GDM1 (cell line): ENCODE measurements around the gene CYP26A1.
"Not testable (repeated sequence)": the region's sequence is repeated elsewhere in the genome, so short reads cannot be mapped to it uniquely, and the experiment has no call there.

Experiments
- DNase-seq: peaks from one replicate; lab custom pipeline; 2025; lab: John Stamatoyannopoulos, UW

CYP26A1 gene

DNA sequence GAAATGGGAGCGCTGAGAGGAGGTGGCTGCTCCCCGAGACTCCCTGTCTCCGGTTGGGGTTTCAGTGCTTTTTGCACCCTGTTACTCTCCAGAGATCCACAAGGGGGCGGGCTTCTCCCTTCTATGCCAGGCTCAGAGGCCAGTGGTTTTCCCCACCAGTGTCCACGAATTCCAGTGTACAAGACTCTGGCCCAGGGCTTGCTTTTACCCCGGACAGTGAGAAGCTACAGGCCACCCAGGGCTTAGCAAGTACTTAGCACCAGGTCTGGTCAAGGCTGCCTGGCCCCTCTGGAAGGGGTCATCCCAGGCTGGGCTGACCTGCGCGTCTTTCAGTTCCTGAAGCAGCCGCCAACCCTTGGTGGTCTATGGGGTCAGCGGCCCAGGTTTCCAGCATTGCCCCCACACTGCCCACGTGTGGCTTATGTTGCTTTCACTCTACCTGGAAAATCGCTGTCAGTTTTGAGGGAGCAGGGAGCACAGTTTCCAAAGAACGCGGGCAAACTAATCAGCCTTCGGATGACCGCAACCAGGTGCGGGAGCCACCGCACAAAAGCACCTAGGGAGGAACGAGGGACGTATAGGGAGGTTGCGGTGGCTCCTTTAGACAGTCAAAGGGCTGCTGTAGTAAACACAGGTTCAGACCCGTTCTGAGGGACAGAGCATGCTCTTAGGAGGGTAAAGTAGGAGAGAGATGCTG, 6.8 kb downstream of the CYP26A1 start:
- peak; percentile 31 for DNase-seq

GRCh38 chr10:93081318-93081717, 7.6 kb downstream of the CYP26A1 start:
- DNase-seq, result no peak

- DNase-seq, result no peak
Observed at GRCh38 chr10:93081834-93082233, 8.1 kb downstream of the CYP26A1 start.

DNA sequence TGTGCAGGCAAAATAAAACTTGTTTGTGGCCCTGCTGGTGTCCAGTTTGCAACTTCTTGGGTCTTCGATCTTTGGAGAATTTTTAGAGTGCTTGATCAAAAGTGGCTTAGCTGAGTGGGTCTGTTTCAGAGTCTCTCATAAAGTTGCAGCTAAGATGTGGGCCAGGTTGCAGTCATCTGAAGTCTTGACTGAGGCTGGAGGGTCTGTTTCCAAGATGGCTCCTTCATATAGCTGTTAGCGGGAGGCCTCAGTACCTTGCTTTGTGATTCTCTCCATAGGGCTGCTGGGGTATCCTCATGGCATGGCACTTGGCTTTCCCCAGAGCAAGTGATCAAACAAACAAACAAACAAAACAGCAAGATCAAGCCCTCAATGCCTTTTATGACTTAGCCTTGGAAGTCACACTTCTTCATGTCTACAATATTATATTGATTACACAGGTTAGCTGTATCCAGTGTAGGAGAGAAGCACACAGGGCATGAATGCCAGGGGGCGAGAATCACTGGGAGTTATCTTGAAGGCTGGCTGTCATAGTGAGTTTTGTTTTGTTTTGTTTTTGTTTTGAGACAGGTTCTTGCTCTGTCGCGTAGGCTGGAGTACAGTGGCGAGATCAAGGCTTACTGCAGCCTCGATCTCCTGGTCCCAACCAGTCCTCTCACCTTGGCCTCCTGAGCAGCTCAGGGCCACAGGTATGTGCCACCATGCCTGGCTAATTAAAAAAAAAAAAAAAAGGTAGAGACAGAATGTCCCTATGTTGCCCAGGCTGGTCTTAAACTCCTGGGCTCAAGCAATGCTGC, 10.2 kb downstream of the CYP26A1 start:
- DNase-seq, result no peak

DNA sequence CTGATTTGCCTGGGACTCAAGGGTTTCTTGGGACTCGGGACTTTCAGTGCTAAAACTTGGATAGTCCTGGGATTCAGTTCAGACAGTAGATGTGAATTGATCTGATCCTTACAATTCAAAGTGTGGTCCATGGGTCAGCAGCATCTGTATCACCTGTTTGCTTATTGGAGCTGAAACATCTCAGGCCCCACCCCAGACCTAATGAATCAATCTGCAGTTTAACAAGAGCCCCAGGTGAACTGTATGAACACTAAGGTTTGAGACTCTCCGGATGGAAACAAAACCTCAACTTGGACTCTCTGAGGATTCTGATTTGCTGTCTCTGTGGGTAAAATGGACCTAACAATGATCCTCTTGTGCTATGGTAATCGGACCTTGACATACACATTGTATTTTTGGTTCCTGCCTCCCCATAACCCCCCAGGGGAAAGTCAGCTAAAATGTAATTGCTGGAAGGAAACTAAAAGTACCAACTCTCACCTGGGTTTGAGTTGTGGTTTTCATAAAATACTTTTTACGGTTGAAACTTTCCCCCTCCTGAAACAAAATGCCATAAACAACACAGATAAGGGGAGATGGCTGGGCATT, 11.7 kb downstream of the CYP26A1 start:
- DNase-seq, result no peak

- no peak for DNase-seq
Observed at GRCh38 chr10:93086289-93086688, 12.6 kb downstream of the CYP26A1 start.

GRCh38 chr10:93087846-93088245, 14.2 kb downstream of the CYP26A1 start:
- no peak for DNase-seq

DNA sequence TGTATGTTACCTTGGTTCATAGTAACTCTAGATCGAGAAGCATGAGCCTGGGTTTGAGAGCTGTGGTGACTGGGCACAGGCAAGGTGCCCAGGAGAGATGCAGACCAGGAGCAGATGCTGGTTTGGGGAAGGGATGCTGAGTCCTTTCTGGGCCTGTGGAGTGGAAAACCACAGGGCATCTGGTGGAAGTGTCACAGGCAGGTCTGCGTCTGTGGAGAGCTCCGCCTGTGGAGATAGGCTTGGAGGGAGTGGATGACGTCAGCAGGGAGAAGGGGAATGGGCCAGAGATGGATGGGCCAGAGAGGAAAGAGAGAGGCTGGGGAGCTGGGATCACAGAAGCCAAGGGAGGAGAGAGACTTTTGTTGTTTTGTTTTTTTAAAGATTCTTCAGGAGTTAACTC, 14.8 kb downstream of the CYP26A1 start:
- DNase-seq, result no peak

- no peak for DNase-seq
Observed at GRCh38 chr10:93090619-93091018, 16.9 kb downstream of the CYP26A1 start.

- DNase-seq, result no peak
Observed at GRCh38 chr10:93091960-93092359, 18.3 kb downstream of the CYP26A1 start.

DNA sequence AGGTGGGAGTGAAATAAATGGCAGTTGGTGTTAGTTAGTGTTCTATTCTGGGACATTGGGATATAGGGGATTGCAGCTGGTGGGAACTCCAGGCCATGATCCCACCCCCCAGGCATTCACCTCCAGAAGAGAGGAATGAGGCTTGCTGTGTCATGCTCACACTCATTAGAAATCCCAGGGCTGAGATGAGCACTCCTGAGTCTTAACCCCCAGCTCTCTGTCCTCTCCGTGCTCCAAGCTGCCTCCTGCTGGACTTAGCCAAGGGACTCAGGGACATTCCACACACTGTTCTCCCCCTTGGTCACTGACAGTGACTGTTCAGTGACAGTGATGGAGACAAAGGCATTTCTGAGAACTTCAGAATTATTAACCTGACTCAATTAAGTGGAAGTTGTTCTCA, 21.5 kb downstream of the CYP26A1 start:
- DNase-seq, result no peak

- DNase-seq, result no peak
Observed at GRCh38 chr10:93096901-93097300, 23.2 kb downstream of the CYP26A1 start.

DNA sequence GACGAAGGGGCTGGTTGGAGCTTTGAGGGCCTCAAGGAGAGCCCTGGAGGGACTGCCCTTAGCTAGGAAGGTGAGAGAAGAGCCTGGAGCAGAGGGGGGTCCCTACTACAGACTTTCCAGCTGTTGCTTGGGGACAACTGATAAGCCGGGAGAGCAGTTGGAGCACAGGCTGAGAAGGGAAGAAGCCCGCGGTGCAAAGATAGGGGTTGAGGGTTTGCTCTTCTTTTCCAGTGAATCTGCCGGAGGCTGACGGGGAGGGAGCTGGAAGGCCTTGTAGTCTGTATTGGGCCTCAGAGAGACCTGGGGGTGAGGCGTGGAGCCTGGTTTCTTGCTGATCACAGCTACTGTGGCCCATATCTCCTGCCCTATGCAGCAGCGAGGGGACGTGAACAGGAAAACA, 23.7 kb downstream of the CYP26A1 start:
- DNase-seq, result no peak

DNA sequence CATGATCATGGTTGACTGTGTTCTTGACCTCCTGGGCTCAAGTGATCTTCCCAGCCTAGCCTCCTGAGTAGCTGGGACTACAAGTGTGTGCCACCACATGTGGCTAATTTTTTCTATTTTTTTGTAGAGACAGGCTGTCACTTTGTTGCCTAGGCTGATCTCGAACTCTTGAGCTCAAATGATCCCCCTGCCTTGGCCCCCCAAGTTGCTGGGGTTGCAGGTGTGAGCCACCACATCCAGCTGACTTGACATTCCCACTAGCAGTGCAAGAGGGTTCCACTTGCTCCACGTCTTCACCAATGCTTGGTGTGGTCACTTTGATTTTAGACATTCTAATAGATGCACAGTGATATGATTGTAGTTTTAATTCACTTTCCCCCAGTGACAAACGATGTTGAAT, 25.1 kb downstream of the CYP26A1 start:
- no peak for DNase-seq

GRCh38 chr10:93099670-93100069, 26.0 kb downstream of the CYP26A1 start:
- no peak for DNase-seq

DNA sequence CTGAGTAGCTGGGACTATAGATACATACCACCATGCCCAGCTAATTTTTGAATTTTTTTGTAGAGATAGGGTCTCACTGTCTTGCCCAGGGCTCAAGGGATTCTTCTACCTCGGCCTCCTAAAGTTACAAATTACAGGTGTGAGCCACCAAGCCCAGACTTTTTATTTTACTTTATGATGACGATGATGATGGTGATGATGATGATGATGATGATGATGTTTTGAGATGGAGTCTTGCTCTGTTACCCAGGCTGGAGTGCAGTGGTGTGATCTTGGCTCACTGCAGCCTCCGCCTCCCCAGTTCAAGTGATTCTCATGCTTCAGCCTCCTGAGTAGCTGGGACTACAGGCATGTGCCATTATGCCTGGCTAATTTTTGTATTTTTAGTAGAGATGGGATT, 27.5 kb downstream of the CYP26A1 start:
- DNase-seq, result not testable (repeated sequence)

GRCh38 chr10:93103953-93104352, 30.3 kb downstream of the CYP26A1 start:
- no peak for DNase-seq

GRCh38 chr10:93106631-93107072, 33.0 kb downstream of the CYP26A1 start:
- no peak for DNase-seq

DNA sequence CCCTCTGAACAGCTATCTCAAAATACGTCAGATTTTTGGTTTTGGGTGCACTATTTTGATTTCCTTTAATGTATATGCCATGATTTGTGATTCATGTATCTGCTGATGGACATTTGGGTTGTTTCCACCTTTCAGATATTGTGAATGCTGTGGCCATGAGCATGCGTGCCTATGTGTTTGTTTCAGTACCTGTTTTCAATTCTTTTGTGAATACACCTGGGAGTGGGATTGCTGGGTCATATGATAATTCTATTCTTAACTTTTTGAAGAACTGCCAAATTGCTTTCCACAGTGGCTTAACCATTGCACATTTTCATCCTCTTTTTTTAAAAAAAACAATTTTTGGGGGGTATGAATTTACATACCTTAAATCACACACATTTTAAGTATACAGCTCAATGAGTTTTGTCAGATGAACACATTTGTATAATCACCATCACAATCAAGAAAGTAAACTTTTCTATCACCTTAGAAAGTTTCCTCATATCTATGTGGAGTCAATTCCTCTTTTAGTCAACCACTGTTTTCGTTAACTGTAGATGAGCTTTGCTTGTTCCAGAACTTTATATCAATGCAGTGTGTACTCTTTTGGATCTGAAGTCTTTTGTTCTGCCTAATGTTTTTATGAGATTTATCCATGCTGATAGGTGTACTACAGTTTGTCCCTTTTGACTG, 36.9 kb downstream of the CYP26A1 start:
- DNase-seq, result no peak

GRCh38 chr10:93113042-93113441, 39.3 kb downstream of the CYP26A1 start:
- no peak for DNase-seq

DNA sequence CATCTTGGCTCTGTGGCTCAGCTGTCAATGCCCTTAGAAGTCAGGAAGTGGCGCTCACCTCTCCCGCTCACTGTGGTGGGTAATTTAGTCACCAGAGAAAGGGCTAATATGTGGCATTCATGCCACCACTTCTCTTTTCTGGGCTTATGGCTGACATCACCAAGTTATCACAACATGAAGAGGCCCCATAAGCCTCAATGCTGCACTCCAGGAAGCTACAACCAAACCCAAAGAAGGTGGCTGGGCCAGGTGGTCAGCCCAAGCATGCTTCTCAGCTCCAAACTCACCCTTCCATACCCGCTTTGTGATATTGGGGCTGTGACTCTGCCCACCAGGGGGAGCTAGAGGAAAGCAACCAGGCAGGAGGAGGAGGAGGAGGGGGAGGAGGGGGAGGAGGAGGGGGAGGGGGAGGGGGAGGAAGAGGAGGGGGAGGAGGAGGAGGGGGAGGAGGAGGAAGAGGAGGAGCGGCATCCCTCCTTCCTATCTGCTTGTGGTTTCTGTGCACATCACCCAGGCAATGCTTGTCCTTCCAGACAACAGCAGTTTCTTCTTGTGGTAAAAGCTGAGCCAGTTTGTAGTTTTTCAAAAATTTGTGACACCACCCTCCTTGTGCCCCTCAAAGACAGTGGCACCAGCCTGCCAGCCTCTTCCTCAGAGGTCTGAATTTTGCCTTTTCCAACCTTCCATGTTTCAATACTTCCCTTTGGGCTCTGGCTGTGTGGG, 42.1 kb downstream of the CYP26A1 start:
- DNase-seq, result peak; percentile 63

GRCh38 chr10:93121311-93121710, 47.6 kb downstream of the CYP26A1 start:
- DNase-seq, result no peak
